NCI-H2227 (cell line): ENCODE results near the gene PLCB1.

Source experiments
- DNase-seq: peaks from one replicate; lab custom pipeline; 2025; ENCODE audit not compliant: unreplicated experiment; lab: John Stamatoyannopoulos, UW

PLCB1 gene

DNA sequence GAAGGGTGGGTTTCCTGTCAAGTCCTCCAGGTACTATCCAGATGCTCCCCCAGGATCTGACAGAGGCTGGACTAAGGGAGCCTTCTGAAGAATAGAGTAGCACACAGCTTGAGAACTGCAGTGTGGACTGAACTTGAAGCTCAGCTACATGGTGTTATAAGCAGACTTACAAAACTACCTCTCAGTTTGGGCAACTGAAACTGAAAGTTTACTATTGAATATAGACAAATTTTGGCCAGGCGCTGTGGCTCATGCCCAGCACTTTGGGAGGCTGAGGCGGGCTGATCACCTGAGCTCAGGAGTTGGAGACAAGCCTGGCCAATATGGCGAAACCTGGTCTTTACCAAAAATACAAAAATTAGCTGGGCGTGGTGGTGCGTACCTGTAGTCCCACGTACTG, 348.5 kb downstream of the PLCB1 start:
- no peak for DNase-seq

DNA sequence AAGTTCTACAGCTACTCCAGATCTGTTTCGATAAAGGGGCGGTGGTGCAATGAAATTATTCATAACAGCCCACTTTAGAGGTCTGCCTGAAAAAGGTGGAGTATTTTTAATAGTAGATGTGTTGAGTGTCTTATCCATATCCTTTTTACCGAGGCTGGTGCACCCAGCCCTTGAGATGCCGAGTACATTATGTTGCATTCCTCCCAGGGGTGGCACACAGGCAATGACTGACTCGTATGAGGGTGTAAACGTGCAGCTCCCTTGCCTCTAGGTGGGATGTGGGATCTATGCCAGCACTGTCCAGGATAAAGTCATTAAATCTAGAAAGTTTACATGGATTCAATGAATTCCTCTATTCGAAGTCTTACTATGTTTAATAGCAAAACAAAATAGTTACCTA, 355.6 kb downstream of the PLCB1 start:
- no peak for DNase-seq

DNA sequence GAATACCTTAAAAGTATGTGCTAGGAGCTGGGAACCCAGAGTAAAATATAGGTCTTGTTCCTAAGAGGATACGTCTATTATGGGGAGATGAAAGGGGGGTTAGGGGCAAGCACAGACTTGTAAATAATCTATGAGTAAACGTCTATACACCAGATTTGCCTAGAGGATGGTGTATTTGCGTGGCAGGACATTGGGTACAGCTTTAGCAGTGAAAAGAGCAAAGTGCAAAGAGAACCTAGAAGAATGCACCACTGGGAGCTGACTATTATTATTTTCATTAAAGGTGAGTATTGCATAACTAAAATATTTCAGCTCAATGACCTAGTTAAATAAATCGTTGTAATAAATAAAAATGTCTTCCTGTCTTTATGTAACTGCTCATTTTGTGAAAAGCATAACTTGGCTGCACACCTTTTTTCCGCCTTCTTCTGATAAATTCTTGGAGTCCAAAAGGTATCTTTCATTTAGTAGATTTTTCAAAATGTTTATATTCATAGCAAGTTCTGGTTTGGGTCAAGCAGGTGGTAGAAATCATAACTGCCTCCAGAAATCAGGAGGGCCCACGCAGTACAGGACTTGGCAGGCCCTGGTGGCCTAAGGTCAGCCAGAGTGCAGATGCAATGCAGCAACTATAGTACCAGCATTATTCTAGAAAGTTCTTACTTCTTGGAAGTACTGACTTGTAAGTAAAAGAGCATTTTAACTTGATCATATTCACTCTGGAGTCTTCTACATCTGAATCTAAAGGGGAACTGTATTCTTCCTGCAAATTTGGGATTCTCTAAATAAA, 357.2 kb downstream of the PLCB1 start:
- DNase-seq, result no peak

DNA sequence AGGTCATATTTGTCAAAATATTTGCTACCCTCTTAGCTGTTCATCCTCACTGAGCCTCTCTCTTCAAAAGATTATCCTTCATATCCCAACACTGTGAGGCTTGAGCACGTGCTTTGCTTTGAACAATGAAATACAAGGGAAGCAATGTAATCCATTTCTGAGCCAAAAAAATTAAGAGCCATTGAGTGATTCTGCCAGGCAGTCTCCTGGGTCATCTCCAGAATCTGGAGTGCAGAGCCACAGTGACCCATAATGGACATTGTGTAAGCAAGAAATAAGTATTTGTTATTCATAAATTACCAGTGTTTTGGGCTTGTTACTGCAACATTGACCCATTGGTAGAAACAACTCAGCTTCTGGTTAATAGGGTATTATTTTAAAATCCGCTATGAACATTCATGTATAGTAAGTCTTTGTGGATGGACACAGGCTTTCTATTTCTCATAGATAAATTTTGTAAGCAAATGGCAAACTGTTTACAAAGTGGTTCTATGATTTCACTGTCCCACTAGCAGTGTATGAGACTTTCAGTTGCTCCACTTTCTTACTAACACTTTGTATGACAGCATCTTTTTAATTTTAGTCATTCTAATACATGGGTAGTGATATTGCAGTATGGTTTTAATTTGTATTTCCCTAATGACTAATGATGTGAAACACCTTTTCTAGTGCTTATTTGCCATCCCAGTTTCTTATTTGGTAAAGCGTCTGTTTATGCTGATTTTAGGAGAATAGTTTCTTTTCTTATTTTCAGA, 358.2 kb downstream of the PLCB1 start:
- no peak for DNase-seq

DNA sequence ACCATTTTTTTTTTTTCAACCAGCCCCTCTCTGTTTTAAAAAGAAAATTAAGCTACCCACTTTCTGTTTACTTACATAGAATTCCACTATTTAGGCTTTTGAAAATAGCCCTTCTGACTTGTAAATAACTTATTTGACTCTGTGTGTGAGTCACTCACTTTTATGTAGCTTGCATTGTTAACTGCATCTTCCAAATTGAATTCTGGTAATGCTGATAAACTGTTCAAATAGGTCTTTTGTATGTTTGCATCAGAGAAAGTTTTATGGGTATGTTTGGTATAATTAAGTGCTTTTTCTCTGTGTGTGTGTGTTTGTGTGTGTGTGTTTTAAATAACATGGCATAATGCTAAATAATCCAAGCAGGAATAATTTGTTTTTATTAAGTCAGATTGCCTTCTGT, 360.1 kb downstream of the PLCB1 start:
- DNase-seq, result no peak

DNA sequence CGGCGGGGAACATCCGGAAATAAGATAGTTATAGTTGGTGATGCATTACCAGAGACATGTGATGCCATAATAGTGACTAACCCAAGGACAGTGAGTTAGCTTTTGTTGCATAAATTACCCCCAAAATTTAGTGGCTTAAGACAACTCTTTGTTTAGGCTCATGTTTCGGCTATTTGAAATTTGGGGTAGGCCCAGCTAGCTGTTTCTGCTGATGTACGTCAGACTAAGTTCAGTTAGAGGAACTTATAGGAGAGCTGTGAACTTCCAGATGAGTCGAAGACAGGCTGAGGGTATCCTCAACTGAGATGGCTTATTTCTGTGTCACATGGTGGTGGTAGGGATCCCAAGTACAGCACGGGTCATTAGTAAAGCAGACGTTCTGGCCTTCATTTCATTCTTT, 366.5 kb downstream of the PLCB1 start:
- DNase-seq, result no peak

DNA sequence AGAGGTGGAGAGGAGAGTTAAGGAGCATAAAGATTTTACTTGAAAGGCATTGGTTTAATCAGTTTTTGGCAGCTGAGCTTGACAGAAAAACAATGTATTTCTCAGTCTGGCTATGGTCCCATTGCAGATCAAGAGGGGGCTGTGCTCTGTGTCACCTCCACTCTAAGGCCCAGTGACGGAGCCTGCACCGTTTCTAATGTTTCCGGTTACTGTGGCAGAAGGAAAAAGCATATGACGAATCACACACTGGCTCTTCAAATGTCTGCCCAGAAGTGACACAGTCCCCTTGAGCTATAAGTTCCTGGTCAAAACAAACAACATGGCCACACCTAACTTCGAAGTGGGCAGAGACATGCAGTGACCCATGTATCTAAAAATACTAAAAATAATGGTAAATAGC, 372.0 kb downstream of the PLCB1 start:
- DNase-seq, result no peak

DNA sequence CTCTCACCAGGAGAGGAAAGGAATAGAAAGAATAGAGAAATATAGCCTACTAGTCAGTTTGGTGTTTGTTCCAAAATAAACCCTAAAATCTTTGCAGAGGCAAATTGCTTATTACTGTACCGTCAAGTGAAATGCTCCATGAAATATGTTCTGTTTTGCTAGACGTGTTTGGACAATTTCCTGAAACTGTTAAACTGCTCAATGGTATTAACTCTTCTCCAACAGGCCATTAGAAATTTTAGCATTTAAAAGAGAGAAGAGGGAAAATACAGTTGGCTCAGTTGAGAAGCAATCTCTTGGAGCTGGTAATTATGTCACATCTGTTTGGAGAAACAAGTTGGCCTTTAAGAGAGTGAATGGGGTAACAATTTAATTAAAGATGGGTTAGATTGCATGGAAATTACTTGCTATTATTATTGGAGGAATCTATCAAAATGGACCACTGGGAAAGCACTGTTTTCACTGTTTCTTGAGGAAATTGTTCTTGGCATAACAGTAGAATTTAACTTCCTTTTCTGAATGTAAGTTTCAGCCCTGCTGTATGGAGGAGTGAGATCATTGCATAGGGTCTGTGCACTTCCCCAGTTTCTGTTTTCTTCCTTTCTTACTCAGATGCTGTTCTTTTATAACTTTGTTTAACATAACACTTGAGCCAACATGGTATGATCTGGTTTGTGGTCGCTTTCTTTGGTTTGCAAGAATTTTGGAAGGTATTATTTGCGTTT, 373.6 kb downstream of the PLCB1 start:
- DNase-seq, result no peak

DNA sequence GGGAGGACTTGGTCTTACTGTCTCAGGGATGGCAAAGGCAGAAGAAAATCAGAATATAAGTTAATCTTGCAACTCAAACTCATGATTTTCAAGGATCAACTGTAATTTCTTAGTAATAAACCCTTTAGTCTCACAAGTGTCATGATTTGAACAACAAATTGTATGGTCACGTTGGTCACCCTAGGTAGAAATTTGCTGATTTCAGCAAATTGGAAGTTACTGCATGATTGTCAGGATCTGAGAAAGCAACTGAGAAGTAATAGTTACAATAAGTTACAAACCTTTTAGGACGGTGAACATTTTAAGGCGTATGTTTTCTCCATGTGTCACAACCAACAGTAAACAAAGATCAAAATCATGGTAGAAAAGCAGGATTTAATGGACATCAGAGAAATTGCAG, 375.2 kb downstream of the PLCB1 start:
- DNase-seq, result no peak

DNA sequence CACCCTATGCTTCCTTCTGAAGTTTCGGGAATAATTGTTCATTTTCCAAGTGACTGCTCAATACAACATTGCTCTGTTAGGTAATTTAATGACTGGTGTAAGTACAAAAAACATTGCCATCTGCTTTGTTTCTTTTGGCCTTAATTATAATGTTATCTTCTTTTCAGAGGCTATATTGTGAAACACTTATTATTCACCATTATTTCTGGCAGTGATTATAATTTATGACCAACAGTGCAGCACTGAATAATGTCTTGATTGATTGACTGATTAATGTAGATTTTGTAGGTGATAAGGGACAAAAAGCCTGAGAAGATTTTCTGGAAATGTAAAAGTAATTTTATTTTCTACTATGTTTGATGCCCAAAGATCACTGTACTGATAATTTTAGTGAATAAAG, 377.7 kb downstream of the PLCB1 start:
- DNase-seq, result no peak

DNA sequence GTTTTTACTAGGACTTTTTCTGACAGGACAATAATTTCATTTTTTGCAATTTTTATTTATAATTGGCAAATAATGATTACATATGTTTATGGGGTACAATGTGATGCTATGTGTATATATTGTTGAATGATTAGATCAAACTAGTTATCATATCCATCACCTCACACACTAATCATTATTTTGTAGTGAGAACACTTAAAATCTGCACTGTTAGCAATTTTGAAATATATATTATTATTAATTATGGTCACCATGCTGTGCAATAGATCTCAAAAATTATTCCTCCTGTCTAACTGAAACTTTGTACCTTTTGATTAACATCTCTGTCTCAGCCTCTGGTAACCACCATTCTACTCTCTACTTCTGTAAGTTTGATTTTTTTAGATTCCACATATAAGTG, 378.7 kb downstream of the PLCB1 start:
- DNase-seq, result no peak

DNA sequence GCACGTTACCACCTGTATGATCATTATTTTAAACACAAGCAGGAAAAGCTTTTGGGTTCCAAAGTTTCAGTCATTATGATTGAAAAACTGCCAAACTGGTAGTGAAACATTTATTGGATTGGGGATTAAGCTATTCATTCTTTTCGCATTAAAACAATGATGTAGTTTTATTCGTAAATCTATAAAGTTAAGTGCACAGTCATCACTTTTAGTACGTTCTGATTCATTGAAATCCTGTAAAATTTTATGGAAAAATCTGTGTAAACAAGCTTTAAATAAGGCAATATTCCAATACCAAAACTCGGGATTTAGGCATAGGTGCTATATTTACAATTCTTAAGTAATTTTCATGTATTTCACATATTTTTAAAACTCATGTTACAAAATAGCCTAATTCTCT, 379.9 kb downstream of the PLCB1 start:
- DNase-seq, result no peak

DNA sequence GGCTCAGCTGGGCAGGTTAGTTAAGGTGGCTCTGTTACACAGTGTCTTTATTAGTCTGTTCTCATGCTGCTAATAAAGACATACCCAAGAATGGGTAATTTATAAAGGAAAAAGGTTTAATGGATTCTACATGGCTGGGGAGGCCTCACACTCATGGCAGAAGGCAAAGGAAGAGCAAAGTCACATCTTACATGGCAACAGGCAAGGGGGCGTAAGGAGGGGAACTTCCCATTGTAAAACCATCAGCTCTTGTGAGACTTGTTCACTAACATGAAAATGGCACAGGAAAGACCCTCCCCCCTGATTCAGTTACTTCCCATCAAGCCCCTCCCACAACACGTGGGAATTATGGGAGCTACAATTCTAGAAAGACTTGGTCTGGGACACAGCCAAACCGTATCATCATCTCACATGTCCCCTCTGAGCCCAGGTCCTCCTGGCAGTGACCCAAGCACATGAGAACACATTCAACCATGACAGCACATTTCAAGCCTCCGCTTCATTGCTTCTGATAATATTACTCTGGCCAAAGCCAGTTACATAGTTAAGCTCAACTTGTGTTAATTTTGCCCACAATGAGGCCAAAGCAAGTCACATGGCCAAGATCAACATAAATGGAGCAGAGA, 383.9 kb downstream of the PLCB1 start:
- no peak for DNase-seq

DNA sequence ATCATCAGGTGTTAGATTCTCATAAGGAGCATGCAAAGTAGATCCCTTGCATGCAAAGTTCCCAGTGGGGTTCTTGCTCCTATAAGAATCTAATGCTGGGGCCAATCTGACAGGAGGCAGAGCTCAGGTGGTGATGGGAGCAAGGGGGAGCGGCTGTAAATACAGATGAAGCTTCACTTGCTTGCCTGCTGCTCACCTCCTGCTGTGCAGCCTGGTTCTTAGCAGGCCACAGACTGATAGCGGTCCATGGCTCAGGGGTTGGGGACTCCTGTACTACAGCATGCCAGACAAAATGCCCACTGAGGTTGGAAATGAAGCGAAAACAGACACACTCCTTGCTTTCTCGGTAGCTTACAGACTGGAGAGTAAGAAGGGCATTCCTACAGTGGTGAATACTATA, 386.8 kb downstream of the PLCB1 start:
- DNase-seq, result peak; percentile 32

DNA sequence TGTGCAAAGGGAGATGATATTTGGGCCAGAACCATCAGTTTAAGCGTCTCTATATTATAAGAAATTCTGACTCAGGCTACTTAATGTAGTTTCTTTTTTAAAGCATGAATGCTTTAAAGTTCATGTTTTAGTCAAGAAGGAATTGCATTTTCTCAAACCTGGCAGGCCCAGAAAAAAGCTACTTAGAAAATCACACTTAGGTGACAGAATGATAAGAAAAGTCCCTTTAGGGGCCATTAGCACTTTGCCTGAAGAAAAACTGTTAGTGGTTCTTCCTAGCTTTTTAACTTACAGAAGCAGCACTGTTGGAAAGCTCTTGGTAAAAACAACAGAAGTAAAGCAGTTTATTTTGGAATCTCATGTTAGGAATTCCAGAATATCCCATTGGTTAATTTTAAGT, 387.8 kb downstream of the PLCB1 start:
- DNase-seq, result no peak

DNA sequence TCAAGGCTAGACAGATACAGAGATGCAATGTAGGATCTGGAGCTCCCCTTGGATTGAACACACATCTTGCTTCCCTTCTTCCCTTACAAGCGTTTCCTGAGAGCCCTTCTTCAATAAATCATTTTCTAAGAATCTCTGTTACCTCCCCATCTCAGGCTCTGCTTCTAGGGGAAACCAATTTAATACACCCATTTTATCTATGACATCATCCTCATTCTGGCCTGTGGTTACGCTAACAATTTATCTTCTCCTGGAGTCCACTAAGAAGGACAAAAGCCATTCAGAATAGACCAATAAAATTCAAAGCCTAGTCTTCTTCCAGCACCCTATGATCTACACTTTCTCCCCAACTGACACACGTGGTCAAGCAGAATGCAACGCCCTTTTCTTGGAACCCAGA, 390.1 kb downstream of the PLCB1 start:
- DNase-seq, result no peak

DNA sequence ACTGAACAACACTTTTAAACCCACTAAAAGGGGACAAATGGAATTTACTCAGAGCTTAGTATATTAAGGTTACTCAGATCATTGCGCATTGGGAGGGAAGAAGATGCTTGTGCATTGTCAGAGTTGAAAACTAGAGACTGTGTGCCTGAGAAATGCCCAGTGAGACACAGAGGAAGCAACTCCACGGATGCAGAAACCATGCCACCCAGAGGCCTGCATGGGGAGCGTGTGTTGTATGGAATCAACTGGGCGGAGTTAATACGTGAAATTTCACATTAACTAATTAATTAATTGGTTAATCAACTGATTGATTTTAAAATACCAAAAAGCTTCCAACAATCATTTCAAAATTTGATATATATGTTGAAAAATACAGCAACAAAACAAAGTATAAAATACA, 391.6 kb downstream of the PLCB1 start:
- no peak for DNase-seq

DNA sequence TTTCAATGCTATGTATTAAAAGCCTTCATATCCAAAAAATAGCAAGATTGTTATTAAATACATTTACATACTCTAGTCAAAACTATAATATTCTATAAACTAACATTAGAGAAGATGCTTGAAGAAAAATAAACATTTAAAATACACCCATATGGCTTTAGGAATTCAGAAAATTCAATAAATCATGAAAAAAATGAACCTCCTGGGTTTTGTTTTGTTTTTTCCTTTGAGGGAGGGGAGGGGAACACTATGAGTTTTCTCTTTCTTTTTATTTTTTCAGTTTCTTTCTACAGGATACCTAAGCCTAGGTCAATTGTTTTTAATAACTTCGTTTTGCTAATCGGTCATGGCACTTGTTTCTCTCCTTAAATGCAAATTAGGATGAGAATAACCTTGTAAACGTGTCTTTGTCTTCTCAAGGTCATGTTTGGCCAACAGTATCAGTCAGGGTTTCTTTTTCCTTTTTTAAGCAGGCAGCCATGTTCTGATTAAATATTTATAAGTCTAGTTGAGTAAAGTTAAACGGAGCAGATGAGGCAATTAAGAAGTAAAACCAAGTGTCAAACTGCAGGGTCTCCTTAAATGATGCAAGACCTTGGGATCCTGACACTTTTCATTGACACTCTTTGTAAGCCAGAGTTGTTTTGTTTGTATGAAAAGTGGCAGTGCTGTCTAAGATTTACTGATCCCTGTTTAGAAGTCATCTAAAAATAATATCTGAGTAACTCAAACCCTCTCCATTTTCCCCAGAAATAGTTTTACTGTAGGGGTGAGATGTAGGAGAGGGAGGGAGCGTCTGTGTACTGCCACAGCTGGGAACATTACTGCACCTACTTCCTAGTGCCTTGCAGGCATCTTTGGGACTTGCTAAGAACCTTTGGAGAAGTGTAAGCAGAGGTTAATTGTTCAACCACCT, 392.3 kb downstream of the PLCB1 start:
- no peak for DNase-seq

DNA sequence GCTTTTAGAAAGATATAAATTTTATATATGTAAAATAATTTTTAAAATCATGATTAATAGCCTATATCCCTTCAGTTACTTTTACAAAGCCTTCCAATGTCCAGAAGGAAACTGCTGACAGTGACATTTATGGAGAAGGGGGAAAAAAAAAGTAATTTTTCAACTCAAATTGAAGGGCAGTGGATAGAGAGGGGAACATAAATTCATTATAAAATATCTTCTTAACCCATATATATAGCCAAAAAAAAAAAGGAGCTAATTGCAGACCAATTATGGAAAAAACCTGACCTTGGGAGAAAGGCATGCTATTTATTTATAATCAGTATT, 392.9 kb downstream of the PLCB1 start:
- no peak for DNase-seq

DNA sequence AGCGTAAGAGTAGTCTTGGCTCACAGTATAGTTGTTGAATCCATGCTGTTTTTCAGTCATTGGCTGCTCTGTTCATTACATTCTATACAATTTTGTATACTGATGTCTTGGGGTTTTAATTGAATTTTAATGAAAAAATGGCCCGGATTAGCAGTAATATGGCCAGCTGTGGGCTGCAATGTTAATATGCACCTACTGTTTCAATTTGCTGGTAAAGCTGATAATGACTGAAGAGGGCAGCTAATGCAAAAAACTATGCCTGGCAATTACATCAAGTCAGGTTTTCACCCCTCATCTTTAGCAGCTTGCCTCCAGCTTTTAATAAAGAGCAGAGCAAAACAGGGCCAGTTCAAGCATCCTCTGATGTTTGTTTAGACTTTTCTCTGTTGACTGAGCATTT, 394.5 kb downstream of the PLCB1 start:
- no peak for DNase-seq
